WTC11 (cell line): ENCODE results near the gene MBOAT1. TPM values are rescaled to one million over a fixed set of nuclear protein-coding genes. Genes with fewer than 3 reads are reported as not detected.

ENCODE experiments used
- ATAC-seq: fragments of 200-7000 bp; cut with Tn5 transposase; 2 replicates; pipeline ENCODE4 v1.10.0; 2021; ENCODE audit warnings: mild to moderate bottlenecking, moderate library complexity
- CTCF ChIA-PET: fragments of 300-600 bp; sonication (Branson Sonifier 250); formaldehyde crosslinking; loops from one replicate; lab custom pipeline; 2021; ENCODE audit warnings: antibody characterized with exemption; lab: Charles Lee
- POLR2A ChIA-PET: fragments of 350-600 bp; sonication (Branson Sonifier 250); formaldehyde crosslinking; loops from one replicate; lab custom pipeline; 2021; ENCODE audit warnings: antibody characterized with exemption; lab: Charles Lee
- DNase-seq: peaks from one replicate; pipeline ENCODE4 v3.0.0; 2021; ENCODE audit warnings: low spot score
- H3K27ac Mint-ChIP-seq: 2 replicates; pipeline ENCODE4 v1.8.0; 2021; ENCODE audit warnings: mixed read lengths
- H3K27me3 Mint-ChIP-seq: 2 replicates; pipeline ENCODE4 v1.8.0; 2021; ENCODE audit warnings: low read depth, mild to moderate bottlenecking, moderate library complexity, mixed read lengths
- H3K36me3 Mint-ChIP-seq: 2 replicates; pipeline ENCODE4 v1.8.0; 2021; ENCODE audit warnings: mixed read lengths
- H3K4me1 Mint-ChIP-seq: 2 replicates; pipeline ENCODE4 v1.8.0; 2022; ENCODE audit warnings: mixed read lengths
- H3K4me3 Mint-ChIP-seq: 2 replicates; pipeline ENCODE4 v1.8.0; 2021; ENCODE audit warnings: mild to moderate bottlenecking, moderate library complexity, mixed read lengths
- H3K9me3 Mint-ChIP-seq: 2 replicates; pipeline ENCODE4 v1.8.0; 2021; ENCODE audit warnings: mixed read lengths
- ARID4B ChIP-seq: sonication (generic); formaldehyde crosslinking; IDR thresholded peaks from 2 replicates; pipeline ENCODE4 v1.8.0; 2023; ENCODE audit warnings: missing genetic modification reagents, mild to moderate bottlenecking, borderline replicate concordance
- CBFB ChIP-seq: sonication (generic); formaldehyde crosslinking; IDR thresholded peaks from 2 replicates; pipeline ENCODE4 v1.8.1; 2022; ENCODE audit warnings: mild to moderate bottlenecking, low read depth, missing genetic modification reagents
- E2F4 ChIP-seq: sonication (generic); formaldehyde crosslinking; IDR thresholded peaks from 2 replicates; pipeline ENCODE4 v1.8.1; 2022; ENCODE audit warnings: low read depth, mild to moderate bottlenecking, moderate library complexity, missing genetic modification reagents, borderline replicate concordance
- EMX1 ChIP-seq: fragments of 250-450 bp; sonication (Bioruptor Pico); IDR thresholded peaks from 2 replicates; pipeline ENCODE4 v1.8.0; 2021; ENCODE audit warnings: mild to moderate bottlenecking
- GRHL2 ChIP-seq: fragments of 250-450 bp; sonication (Bioruptor Pico); IDR thresholded peaks from 2 replicates; pipeline ENCODE4 v1.8.0; 2022; ENCODE audit warnings: mild to moderate bottlenecking, moderate library complexity; ENCODE audit not compliant: insufficient replicate concordance, severe bottlenecking
- IRF1 ChIP-seq: sonication (generic); formaldehyde crosslinking; IDR thresholded peaks from 2 replicates; pipeline ENCODE4 v1.8.0; 2023; ENCODE audit warnings: missing genetic modification reagents
- KAT7 ChIP-seq: sonication (generic); formaldehyde crosslinking; IDR thresholded peaks from 2 replicates; pipeline ENCODE4 v1.8.1; 2023; ENCODE audit warnings: missing genetic modification reagents, mild to moderate bottlenecking, borderline replicate concordance
- NR2C2 ChIP-seq: sonication (generic); formaldehyde crosslinking; IDR thresholded peaks from 2 replicates; pipeline ENCODE4 v1.8.0; 2022; ENCODE audit warnings: mild to moderate bottlenecking, missing genetic modification reagents
- PREB ChIP-seq: sonication (generic); formaldehyde crosslinking; IDR thresholded peaks from 2 replicates; pipeline ENCODE4 v1.8.1; 2022; ENCODE audit warnings: mild to moderate bottlenecking, missing genetic modification reagents, moderate library complexity, borderline replicate concordance
- ZNF138 ChIP-seq: sonication (generic); formaldehyde crosslinking; conservative IDR thresholded peaks from 2 replicates; pipeline ENCODE4 v1.8.1; 2022; ENCODE audit warnings: mild to moderate bottlenecking, moderate library complexity, missing genetic modification reagents
- ZNF219 ChIP-seq: sonication (generic); formaldehyde crosslinking; IDR thresholded peaks from 2 replicates; pipeline ENCODE4 v1.8.0; 2023; ENCODE audit warnings: missing genetic modification reagents, mild to moderate bottlenecking, borderline replicate concordance
- ZNF263 ChIP-seq: sonication (generic); formaldehyde crosslinking; IDR thresholded peaks from 2 replicates; pipeline ENCODE4 v1.8.1; 2022; ENCODE audit warnings: low read depth, mild to moderate bottlenecking, moderate library complexity, missing genetic modification reagents
- ZNF317 ChIP-seq: sonication (generic); formaldehyde crosslinking; IDR thresholded peaks from 2 replicates; pipeline ENCODE4 v1.8.1; 2023; ENCODE audit warnings: low read depth, mild to moderate bottlenecking, moderate library complexity, missing genetic modification reagents, borderline replicate concordance
- ZNF396 ChIP-seq: fragments of 250-450 bp; sonication (Bioruptor Pico); IDR thresholded peaks from 2 replicates; pipeline ENCODE4 v1.8.0; 2021; ENCODE audit warnings: mild to moderate bottlenecking, moderate library complexity, borderline replicate concordance
- total RNA-seq: library from RNA; stranded (reverse); gene quantifications from 3 replicates; pipeline ENCODE4 v1.2.3, GENCODE V29; 2021
- TF ChIP-seq, protein P1 (sequence below): sonication (generic); formaldehyde crosslinking; IDR thresholded peaks from 2 replicates; pipeline ENCODE4 v1.8.0; 2022; ENCODE audit warnings: mild to moderate bottlenecking, missing genetic modification reagents
- TF ChIP-seq, protein P2 (sequence below): sonication (generic); formaldehyde crosslinking; IDR thresholded peaks from 2 replicates; pipeline ENCODE4 v1.8.0; 2022; ENCODE audit warnings: mild to moderate bottlenecking, missing genetic modification reagents
- TF ChIP-seq, protein P3 (sequence below): fragments of 250-450 bp; sonication (Bioruptor Pico); IDR thresholded peaks from 2 replicates; pipeline ENCODE4 v1.9.0; 2021; ENCODE audit warnings: mild to moderate bottlenecking

MBOAT1 gene
- total RNA-seq, 1 experiment from 2014 or later, result 22.9 TPM

DNA sequence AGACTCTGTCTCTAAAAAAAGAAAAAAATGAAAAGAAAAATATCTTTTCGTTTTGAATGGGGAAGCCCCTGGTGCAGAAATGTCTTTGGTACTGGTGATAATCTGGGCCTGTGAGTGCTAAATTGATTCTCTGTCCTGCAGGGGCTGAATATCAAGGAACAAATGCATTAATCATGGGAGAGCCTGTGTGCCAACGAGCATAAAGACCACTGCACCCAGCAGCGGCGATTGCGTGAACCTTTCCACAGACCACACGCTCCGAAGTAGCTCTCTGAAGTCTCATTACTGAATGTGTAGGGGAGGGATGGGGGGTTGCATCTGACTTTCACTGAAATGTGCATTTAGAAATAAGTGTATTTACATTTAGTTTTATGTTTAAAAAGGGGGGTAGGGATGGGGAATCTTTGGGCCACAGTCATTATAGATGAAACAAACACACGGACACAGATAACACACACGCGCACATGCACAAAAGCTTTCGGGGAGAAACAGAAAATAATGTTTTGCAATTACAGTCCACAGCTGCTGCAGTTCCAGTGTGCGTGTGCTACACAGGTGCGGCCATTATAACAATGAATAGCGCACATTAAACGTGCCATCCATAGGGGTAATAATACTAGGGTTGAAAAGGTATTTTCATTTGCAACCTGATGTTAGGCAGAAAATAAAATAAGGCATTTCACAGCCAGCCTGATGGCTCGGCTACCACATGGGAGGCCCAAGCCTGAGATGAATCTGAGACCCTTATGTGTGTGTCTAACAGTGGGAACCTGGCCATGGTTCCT, 154.0 kb downstream of the MBOAT1 start:
- no peak for ATAC-seq
- Mint-ChIP-seq H3K4me3 (no peak overlapping the region), H3K36me3 (no peaks in the 10 kb centered on the region), H3K27ac (no peak overlapping the region), H3K27me3 (no peaks in the 10 kb centered on the region), H3K4me1 (peaks cover 4% of the 10 kb centered on the region; the same call in 1 of the 2 replicates), H3K9me3 (peaks cover 7% of the 10 kb centered on the region; the same call in 1 of the 2 replicates)
- CTCF ChIA-PET, result no interaction called here
- TF ChIP-seq ZNF317, result no peak
- no peak for TF ChIP-seq PREB (CRISPR knock-in tag)
- POLR2A ChIA-PET, result no interaction called here
- DNase-seq, result no peak

DNA sequence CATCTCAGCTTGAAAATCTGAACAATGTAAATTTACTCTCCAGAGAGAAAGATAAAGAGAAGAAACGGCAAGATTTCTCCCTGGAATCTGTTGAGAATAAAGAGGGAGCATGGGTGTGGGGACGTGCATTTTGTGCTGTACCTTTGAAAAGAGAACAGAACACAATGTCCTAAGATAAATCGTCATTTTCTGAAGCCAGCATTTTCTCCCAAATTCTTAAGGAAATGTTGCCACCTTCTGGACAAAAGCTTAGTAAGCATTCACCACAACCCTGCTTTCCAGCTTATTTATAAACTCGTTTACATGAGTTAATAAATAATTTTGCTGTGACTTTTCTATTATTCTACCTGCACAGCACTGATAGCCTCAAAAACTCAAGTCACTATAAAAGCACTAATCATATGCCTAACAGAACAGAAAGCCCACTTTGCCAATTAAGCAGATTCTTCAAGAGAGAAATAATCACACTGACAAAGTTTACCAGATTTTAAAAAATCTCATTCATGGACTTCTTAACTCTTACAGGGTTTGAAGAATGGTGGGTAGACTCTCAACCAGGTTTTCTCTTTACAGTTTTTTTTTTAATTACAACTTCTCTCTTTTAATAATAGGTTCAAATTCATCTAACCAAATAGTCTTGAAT, 155.8 kb downstream of the MBOAT1 start:
- DNase-seq (no peak), ATAC-seq (peak; percentile 38; the same call in 1 of the 2 replicates)
- ChIA-PET CTCF (interaction anchor here (0.5 to 1.6 kb wide), 16 partner anchors 11 to 1460 kb away, joined by 3 to 9 read pairs (median 4); partner anchors contain the start of gene ID4), POLR2A (no interaction called here)
- H3K4me3 Mint-ChIP-seq, result no peak overlapping the region
- H3K36me3 Mint-ChIP-seq, result no peaks in the 10 kb centered on the region
- no peak overlapping the region for H3K27ac Mint-ChIP-seq
- TF ChIP-seq, protein P1, sequence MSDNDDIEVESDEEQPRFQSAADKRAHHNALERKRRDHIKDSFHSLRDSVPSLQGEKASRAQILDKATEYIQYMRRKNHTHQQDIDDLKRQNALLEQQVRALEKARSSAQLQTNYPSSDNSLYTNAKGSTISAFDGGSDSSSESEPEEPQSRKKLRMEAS (CRISPR knock-in tag), result no peak
- TF ChIP-seq ZNF263 (CRISPR knock-in tag) (no peak), GRHL2 (no peak)
- peaks cover 4% of the 10 kb centered on the region; the same call in 1 of the 2 replicates for H3K4me1 Mint-ChIP-seq
- 0 out of 2 replicates have a peak, but pooled peaks cover 4% of the 10 kb centered on the region for H3K9me3 Mint-ChIP-seq
- no peaks in the 10 kb centered on the region for H3K27me3 Mint-ChIP-seq

GRCh38 chr6:20055916-20056315, 156.4 kb downstream of the MBOAT1 start:
- ATAC-seq, result no peak
- ChIA-PET CTCF (interaction anchor here (0.5 to 1.6 kb wide), 14 partner anchors 11 to 1460 kb away, joined by 3 to 9 read pairs (median 4); partner anchors contain the start of gene ID4), POLR2A (no interaction called here)
- no peaks in the 10 kb centered on the region for H3K36me3 Mint-ChIP-seq
- H3K27me3 Mint-ChIP-seq, result no peaks in the 10 kb centered on the region
- DNase-seq, result no peak
- no peak overlapping the region for H3K4me3 Mint-ChIP-seq
- no peak overlapping the region for H3K27ac Mint-ChIP-seq
- peaks cover 4% of the 10 kb centered on the region; the same call in 1 of the 2 replicates for H3K4me1 Mint-ChIP-seq
- no peaks in the 10 kb centered on the region for H3K9me3 Mint-ChIP-seq
- TF ChIP-seq, protein P2, sequence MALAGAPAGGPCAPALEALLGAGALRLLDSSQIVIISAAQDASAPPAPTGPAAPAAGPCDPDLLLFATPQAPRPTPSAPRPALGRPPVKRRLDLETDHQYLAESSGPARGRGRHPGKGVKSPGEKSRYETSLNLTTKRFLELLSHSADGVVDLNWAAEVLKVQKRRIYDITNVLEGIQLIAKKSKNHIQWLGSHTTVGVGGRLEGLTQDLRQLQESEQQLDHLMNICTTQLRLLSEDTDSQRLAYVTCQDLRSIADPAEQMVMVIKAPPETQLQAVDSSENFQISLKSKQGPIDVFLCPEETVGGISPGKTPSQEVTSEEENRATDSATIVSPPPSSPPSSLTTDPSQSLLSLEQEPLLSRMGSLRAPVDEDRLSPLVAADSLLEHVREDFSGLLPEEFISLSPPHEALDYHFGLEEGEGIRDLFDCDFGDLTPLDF (CRISPR knock-in tag), result no peak
- no peak for TF ChIP-seq NR2C2 (CRISPR knock-in tag)
- no peak for TF ChIP-seq IRF1 (CRISPR knock-in tag)
- no peak for TF ChIP-seq ZNF219 (CRISPR knock-in tag)
- TF ChIP-seq EMX1 (CRISPR knock-in tag), result no peak
- TF ChIP-seq ZNF138 (CRISPR knock-in tag), result no peak
- no peak for TF ChIP-seq E2F4
- TF ChIP-seq CBFB (CRISPR knock-in tag), result no peak
- no peak for TF ChIP-seq ARID4B (CRISPR knock-in tag)
- no peak for TF ChIP-seq ZNF396 (CRISPR knock-in tag)
- no peak for TF ChIP-seq KAT7 (CRISPR knock-in tag)
- TF ChIP-seq, protein P3, sequence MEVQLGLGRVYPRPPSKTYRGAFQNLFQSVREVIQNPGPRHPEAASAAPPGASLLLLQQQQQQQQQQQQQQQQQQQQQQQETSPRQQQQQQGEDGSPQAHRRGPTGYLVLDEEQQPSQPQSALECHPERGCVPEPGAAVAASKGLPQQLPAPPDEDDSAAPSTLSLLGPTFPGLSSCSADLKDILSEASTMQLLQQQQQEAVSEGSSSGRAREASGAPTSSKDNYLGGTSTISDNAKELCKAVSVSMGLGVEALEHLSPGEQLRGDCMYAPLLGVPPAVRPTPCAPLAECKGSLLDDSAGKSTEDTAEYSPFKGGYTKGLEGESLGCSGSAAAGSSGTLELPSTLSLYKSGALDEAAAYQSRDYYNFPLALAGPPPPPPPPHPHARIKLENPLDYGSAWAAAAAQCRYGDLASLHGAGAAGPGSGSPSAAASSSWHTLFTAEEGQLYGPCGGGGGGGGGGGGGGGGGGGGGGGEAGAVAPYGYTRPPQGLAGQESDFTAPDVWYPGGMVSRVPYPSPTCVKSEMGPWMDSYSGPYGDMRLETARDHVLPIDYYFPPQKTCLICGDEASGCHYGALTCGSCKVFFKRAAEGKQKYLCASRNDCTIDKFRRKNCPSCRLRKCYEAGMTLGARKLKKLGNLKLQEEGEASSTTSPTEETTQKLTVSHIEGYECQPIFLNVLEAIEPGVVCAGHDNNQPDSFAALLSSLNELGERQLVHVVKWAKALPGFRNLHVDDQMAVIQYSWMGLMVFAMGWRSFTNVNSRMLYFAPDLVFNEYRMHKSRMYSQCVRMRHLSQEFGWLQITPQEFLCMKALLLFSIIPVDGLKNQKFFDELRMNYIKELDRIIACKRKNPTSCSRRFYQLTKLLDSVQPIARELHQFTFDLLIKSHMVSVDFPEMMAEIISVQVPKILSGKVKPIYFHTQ (CRISPR knock-in tag), result no peak
